Fibroblast of the conjunctiva (primary cell): ENCODE measurements around the gene RETREG2.

ENCODE experiments used
- DNase-seq: peaks from one replicate; pipeline ENCODE4 v3.0.0-alpha.2; 2010; ENCODE audit warnings: low read depth

The RETREG2 gene

GRCh38 chr2:219177552-219178376 is at the start of gene RETREG2:
TSS of gene RETREG2 (plus strand) at chr2:219178275. CDS start at chr2:219178353, 78 bp downstream.
- peak; percentile 87 for DNase-seq

- no peak for DNase-seq
Observed at GRCh38 chr2:219128396-219128795, 49.7 kb upstream of the RETREG2 start.

DNA sequence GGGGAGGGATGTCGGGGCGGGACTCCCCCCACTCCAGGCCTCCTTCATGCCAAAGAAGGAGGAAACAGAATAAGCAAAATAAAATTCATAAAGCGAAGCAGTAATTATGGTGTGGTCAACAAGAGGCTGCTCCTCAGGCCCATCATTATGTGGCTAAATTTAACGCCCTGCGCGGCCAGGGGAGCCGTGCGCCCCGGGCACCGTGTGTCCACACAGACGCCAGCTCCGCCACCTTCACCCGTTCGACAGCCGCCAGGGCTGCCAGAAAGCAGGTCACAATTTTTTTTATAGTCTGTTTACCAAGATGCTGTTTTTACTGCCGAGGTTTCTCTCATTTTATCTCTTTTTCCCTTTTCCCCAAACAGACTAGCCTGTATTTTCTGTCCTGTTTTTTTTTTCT is 48.5 kb upstream of the RETREG2 start:
- DNase-seq: no peak

- no peak for DNase-seq
Observed at GRCh38 chr2:219131327-219131726, 46.7 kb upstream of the RETREG2 start.

DNA sequence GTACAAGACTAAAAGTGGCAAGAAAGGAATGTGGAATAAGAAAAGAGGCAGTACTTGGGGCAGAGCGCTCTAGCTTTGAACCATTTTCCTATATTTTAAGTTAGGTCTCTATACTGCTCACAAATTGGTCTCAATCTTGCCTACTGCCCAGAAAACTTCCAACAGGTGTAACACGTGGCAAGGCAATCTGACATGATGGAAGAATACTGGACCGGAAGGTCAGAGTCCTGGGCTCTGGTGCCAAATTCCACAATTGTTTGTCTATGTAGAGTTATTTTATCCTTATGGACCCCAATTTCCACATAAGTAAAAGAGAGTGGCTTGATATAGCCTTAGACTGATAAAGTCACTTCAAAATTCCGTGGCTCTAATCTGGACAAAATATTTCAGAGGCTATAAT is 46.3 kb upstream of the RETREG2 start:
- DNase-seq: no peak

DNA sequence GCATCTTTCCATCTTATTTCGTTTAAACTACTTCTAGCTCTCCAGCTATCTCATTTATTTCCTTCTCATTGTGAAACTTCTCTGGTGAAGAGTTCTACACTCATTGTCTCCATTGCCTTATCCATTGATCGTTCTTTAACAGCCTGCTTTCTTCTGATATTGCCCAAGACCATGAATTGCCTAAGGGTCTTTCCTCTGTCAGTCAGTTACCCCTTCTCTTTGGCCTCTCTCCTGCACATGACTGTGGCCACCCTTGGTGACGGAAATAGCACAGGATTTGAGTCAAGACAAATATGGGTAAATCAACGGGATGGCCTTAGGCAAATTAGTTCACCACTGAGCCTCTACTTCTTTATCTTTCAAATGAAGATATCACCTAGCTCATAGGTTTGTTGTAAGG is 44.1 kb upstream of the RETREG2 start:
- no peak for DNase-seq

DNA sequence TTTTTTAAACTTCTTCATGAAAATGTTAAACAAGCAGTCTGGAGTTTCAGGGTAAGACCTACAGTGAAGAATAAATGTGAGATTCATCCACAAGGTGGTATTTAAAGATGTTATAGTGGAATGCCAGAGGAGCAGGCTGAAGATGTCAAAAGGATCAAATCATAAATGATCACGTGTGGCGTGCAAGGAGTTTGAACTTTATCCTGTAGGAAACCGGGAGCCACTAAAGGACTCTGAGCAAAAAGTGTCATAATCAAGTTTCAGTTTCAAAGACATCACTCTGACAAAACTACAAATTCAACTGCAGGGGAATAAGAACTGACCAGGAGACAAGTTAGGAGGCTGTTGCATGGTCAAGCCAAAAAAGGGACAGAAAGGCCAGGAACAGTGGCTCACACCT is 37.4 kb upstream of the RETREG2 start:
- DNase-seq: no peak

GRCh38 chr2:219142329-219142728 is 35.7 kb upstream of the RETREG2 start:
- peak; percentile 65 for DNase-seq

GRCh38 chr2:219149667-219150066 is 28.4 kb upstream of the RETREG2 start:
- no peak for DNase-seq

GRCh38 chr2:219155054-219155644 is 22.9 kb upstream of the RETREG2 start:
- DNase-seq: peak; percentile 69

DNA sequence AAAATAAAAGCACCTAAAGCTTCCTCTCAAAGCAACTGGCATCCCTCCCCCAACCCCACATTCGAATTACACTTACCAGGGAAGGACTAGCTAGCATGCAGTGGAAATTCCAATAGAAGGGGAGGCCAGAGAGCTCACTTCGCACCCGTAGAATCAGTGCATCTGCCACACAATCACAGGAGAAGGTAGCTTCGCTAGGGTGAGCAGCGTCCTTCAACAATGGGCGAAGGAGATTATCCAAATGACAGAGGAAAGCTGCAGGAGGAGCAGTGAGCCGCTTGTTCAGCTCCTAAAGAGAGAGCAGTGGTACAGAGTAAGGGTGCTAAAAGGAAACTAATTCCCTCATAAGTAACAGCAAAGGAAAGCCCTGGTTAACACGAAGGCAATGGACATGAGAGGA is 20.7 kb upstream of the RETREG2 start:
- no peak for DNase-seq

GRCh38 chr2:219158025-219158424 is 20.1 kb upstream of the RETREG2 start:
- no peak for DNase-seq

- DNase-seq: no peak
Observed at GRCh38 chr2:219158586-219158985, 19.5 kb upstream of the RETREG2 start.

- no peak for DNase-seq
Observed at GRCh38 chr2:219159771-219160185, 18.3 kb upstream of the RETREG2 start.

DNA sequence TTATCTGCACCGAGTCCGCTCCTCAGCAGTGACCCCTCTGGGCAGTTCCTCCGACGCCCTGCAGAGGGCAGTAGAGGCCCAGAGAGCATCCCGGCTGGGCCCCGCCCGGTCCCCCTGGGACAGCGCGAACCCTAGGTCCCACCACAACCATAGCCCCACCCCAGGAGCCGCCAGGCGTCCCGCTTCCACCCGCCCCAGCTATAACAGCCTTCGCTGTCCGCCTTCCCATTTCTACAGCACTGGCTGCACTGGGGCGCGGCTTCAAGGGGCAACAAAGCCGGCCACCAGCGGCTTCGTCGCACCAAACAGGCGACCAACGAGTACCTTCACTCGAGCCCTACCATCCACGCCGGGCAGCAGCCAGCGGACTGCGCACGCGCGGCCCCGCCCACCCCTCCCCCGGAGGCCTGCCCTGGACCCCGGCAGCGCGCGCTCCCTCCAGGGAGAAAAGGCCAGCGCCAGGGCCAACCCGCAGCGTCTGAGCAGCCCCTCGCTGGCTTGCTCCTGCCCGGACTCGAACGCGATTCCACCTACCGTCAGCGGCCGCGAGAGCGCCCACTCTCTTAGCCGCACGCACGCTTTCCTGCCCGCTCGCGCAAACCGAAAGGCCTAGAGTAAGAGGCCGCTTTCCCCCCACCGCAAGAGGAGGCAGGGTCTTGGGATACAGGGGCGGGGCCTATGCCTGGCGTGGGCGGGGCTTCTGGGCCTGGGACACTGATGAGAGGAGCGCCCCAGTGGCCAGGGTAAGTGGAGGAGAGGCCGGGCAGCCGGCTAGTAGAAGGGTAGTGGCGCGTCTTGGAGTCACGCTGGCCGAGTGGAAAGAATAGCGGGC is 17.7 kb upstream of the RETREG2 start, which contains the start of gene NHEJ1:
TSS of gene NHEJ1 (minus strand) at position 630 of the 832 bp plus-strand sequence. CDS start 2,453 bp downstream, outside the sequence.
- DNase-seq: peak; percentile 89

GRCh38 chr2:219161097-219161496 is 17.0 kb upstream of the RETREG2 start:
- DNase-seq: no peak

- no peak for DNase-seq
Observed at GRCh38 chr2:219163156-219163555, 14.9 kb upstream of the RETREG2 start.

- DNase-seq: no peak
Observed at GRCh38 chr2:219165058-219165911, 12.8 kb upstream of the RETREG2 start.

DNA sequence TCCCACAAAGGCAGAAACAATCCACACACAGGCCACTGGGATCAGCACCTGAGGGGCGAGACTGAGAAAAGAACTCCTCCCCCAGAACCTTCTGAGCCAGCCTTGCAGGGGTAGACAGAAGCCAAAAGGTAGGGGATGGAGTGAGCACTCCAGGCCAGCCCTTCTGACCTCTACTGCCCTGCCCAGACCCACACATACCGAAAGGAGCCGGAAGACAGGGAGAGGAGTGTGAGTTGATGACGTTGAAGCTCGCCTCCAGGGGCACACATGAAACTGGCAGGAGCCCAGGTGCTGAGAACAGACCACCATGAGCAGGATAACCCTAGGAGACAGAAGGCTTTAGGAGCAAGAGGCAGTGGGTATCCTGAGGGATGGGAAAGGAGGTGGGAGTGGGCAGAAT is 10.1 kb upstream of the RETREG2 start:
- DNase-seq: no peak

DNA sequence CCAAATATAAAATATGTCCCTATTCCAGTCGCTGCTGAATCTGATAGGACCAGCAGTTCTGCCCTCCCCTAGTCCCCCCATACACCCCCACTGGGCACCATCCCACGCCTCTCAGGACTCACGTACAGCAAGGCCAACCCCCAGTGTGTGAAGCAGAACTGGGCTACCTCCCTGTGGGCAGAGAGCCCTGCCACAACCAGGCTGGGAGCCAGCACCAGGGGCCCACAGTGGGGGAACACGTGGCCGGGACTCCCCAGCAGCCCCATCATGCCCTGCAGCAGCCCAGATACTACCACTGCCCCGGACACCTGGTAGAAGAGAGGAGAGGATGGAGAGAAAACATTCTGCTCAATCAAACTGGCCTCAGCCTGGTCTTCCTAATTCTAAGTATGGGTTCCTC is 9.5 kb upstream of the RETREG2 start:
- no peak for DNase-seq

DNA sequence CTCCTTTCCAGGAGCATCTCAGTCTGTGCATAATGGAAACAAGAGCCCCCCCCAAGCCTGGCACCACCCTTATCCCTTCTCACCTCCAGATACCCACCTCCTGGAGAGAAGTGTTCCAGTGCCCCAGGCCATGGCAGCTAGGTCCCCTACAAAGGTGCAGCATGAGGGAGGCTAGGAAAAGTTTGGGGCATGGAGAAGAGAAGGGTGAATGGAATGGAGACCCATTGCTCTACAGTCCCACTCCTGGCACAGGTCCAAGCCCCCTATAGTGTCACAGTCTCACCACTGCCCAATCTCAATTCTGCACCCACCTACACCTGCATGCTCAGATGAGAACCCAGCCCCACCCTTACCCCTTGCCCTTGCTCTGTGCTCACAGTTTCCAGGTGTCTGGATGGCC is 9.1 kb upstream of the RETREG2 start:
- no peak for DNase-seq
